GM12865 (cell line): ENCODE results near the gene TMEM266.

ENCODE experiments used
- DNase-seq: peaks from one replicate; pipeline ENCODE4 v3.0.0; 2010; ENCODE audit warnings: low read depth
- H3K4me3 ChIP-seq: 2 replicates; pipeline ENCODE4 v1.5.1; 2011; ENCODE audit warnings: mild to moderate bottlenecking, low read depth, low read length, control low read depth
- CTCF ChIP-seq: IDR thresholded peaks from 2 replicates; pipeline ENCODE4 v1.5.1; 2011; ENCODE audit warnings: low read length, control low read depth, low read depth, inconsistent platforms; ENCODE audit not compliant: insufficient read depth; ENCODE audit errors: missing control alignments

TMEM266 gene

GRCh38 chr15:76078285-76078877, 18.6 kb downstream of the TMEM266 start:
- no peak overlapping the region for H3K4me3 ChIP-seq
- no peak for DNase-seq
- TF ChIP-seq CTCF, result no peak

- no peak for DNase-seq
- TF ChIP-seq CTCF, result no peak
These were observed 24.5 kb downstream of the TMEM266 start for GRCh38 chr15:76084256-76084655.

GRCh38 chr15:76098685-76099084, 38.9 kb downstream of the TMEM266 start:
- TF ChIP-seq CTCF, result no peak
- H3K4me3 ChIP-seq, result no peak overlapping the region

More at GRCh38 chr15:76084256-76084655, 24.5 kb downstream of the TMEM266 start:
- no peak overlapping the region for H3K4me3 ChIP-seq

GRCh38 chr15:76099388-76099787, 39.6 kb downstream of the TMEM266 start:
- DNase-seq, result no peak
- no peak overlapping the region for H3K4me3 ChIP-seq
- no peak for TF ChIP-seq CTCF

More at GRCh38 chr15:76098685-76099084, 38.9 kb downstream of the TMEM266 start:
- no peak for DNase-seq

GRCh38 chr15:76100361-76100760, 40.6 kb downstream of the TMEM266 start:
- no peak overlapping the region for H3K4me3 ChIP-seq
- no peak for TF ChIP-seq CTCF

GRCh38 chr15:76101655-76102054, 41.9 kb downstream of the TMEM266 start:
- no peak for TF ChIP-seq CTCF
- DNase-seq, result no peak
- H3K4me3 ChIP-seq, result no peak overlapping the region

More at GRCh38 chr15:76100361-76100760, 40.6 kb downstream of the TMEM266 start:
- no peak for DNase-seq

GRCh38 chr15:76105391-76105790, 45.6 kb downstream of the TMEM266 start:
- no peak overlapping the region for H3K4me3 ChIP-seq
- TF ChIP-seq CTCF, result no peak
- no peak for DNase-seq
